GM12878 (cell line): Measurements from ENCODE around the gene GRN. TPM values are rescaled to one million over a fixed set of nuclear protein-coding genes. Genes with fewer than 3 reads are reported as not detected.
A peak's percentile ranks its signal among the peaks of the same experiment; 100 is the strongest.

Experiments
- ATAC-seq: fragments of 200-7000 bp; cut with Tn5 transposase; 3 replicates; pipeline ENCODE4 v1.9.1; 2020; ENCODE audit warnings: mild to moderate bottlenecking, moderate library complexity
- BruUV-seq: library from RNA; stranded (reverse); fragments of 400-500 nt; replicated peaks from 2 replicates; lab custom pipeline; 2021; lab: Mats Ljungman, UMichigan
- CTCF ChIA-PET: fragments of 300-600 bp; sonication (Branson Sonifier 250); formaldehyde crosslinking; extraction: SDS; loops from one replicate; lab custom pipeline; 2021; ENCODE audit warnings: inconsistent platforms; lab: Yijun Ruan, JAX
- POLR2A ChIA-PET: fragments of 350-600 bp; formaldehyde crosslinking; extraction: SDS; loops from one replicate; lab custom pipeline; 2021; ENCODE audit warnings: inconsistent platforms; lab: Charles Lee
- RAD21 ChIA-PET: fragments of 300-600 bp; sonication (Branson Sonifier 250); formaldehyde crosslinking; loops from one replicate; lab custom pipeline; 2023; ENCODE audit warnings: antibody characterized with exemption; ENCODE audit not compliant: unreplicated experiment; lab: Charles Lee
- SMC1A ChIA-PET: fragments of 300-600 bp; sonication (Branson Sonifier 250); formaldehyde crosslinking; loops from one replicate; lab custom pipeline; 2023; ENCODE audit not compliant: unreplicated experiment, uncharacterized antibody; lab: Charles Lee
- DNase-seq: peaks from one replicate; pipeline ENCODE4 v3.0.0-alpha.2; 2011; ENCODE audit warnings: low read depth, low spot score
- FAIRE-seq: peaks from 3 replicates; lab custom pipeline; 2011; peaks lifted over from hg19 to GRCh38; lab: Jason Lieb, UNC
- H2AFZ ChIP-seq: 2 replicates; pipeline ENCODE4 v1.6.0; 2011; ENCODE audit warnings: low read depth, low read length, control low read depth; ENCODE audit not compliant: control insufficient read depth
- H3K27ac ChIP-seq: 2 replicates; pipeline ENCODE4 v1.5.1; 2011; ENCODE audit warnings: control low read depth; ENCODE audit not compliant: control insufficient read depth, insufficient read depth
- H3K27me3 ChIP-seq, 2 experiments: replicated peaks in 1 of 2; 2 replicates each; pipeline versions ENCODE4 v1.6.0 to v1.6.1; 2011; ENCODE audit warnings: low read length in 1 of 2; ENCODE audit not compliant: control insufficient read depth in 2 of 2, insufficient read depth in 2 of 2
- H3K36me3 ChIP-seq, 2 experiments: 2 replicates each; pipeline ENCODE4 v1.5.1; 2011; ENCODE audit warnings: low read length in 1 of 2; ENCODE audit not compliant: control insufficient read depth in 2 of 2, insufficient read depth in 2 of 2
- H3K4me1 ChIP-seq: 2 replicates; pipeline ENCODE4 v1.6.1; 2011; ENCODE audit warnings: mild to moderate bottlenecking, low read length, moderate library complexity, mixed read lengths; ENCODE audit not compliant: control insufficient read depth, insufficient read depth
- H3K4me2 ChIP-seq: 2 replicates; pipeline ENCODE4 v1.6.0; 2011; ENCODE audit warnings: control low read depth; ENCODE audit not compliant: control insufficient read depth, insufficient read depth
- H3K4me3 ChIP-seq: fragments of 200-600 bp; sonication (generic); 2 replicates; pipeline ENCODE4 v1.5.1; 2016
- H3K79me2 ChIP-seq: 2 replicates; pipeline ENCODE4 v1.6.0; 2011; ENCODE audit warnings: low read length; ENCODE audit not compliant: control insufficient read depth, insufficient read depth
- H3K9ac ChIP-seq: 2 replicates; pipeline ENCODE4 v1.8.0; 2011; ENCODE audit warnings: low read length, control low read depth, mixed read lengths; ENCODE audit not compliant: control insufficient read depth, insufficient read depth
- H3K9me3 ChIP-seq: replicated peaks from 3 replicates; pipeline ENCODE4 v1.5.1; 2011; ENCODE audit warnings: mild to moderate bottlenecking, low read length; ENCODE audit not compliant: control insufficient read depth, insufficient read depth
- H4K20me1 ChIP-seq: 2 replicates; pipeline ENCODE4 v1.6.0; 2011; ENCODE audit not compliant: control insufficient read depth, insufficient read depth
- HCFC1 ChIP-seq: fragments of 150-350 bp; IDR thresholded peaks from 2 replicates; pipeline ENCODE4 v1.6.1; 2014; ENCODE audit warnings: low read length
- POLR2A ChIP-seq: IDR thresholded peaks from 2 replicates; pipeline ENCODE4 v1.6.1; 2011; ENCODE audit warnings: low read depth, mild to moderate bottlenecking, low read length
- WGBS: methylation state at CpG from one replicate; pipeline ENCODE4 v1.1.6; 2016; ENCODE audit warnings: low lambda C conversion rate; ENCODE audit not compliant: insufficient replicate concordance, insufficient coverage; ENCODE audit errors: missing lambda C conversion rate; 5-methylcytosine and 5-hydroxymethylcytosine counted together
- in situ Hi-C: fragments of 300-500 bp; cut with MboI; formaldehyde crosslinking; loops from 9 replicates; pipeline ENCODE4 v1.14.3; 2018; ENCODE audit warnings: mixed read lengths
- intact Hi-C: fragments of 100-400 bp; cut with micrococcal nuclease; formaldehyde crosslinking; loops from one replicate; pipeline ENCODE4 v1.14.2; 2022; ENCODE audit not compliant: unreplicated experiment
- polyA plus RNA-seq, 11 experiments: library from polyadenylated mRNA; depleted of rRNA in 4 of 11; unstranded in 6 of 11; stranded (reverse) in 5 of 11; fragments of >200 nt; fragmentation: Nextera tagmentation in 4 of 11; fragmentation: Illumina TruSeq in 1 of 11; extraction: Ambion mirVana in 4 of 11; extraction: Trizol in 1 of 11; gene quantifications; 1 replicate in 1 of 11; 2 replicates in 10 of 11; pipeline versions ENCODE4 v1.2.1 to v1.2.3, GENCODE V29; 2011 to 2016; ENCODE audit warnings: inconsistent platforms in 2 of 11, missing spikeins in 2 of 11, low read depth in 1 of 11
- total RNA-seq, 4 experiments: library from RNA; depleted of rRNA in 3 of 4; stranded (reverse); fragments of >200 nt in 3 of 4; fragmentation: Illumina TruSeq in 1 of 4; extraction: Trizol in 1 of 4; gene quantifications; 2 replicates each; pipeline versions ENCODE4 v1.2.1 to v1.2.3, GENCODE V29; 2013 to 2021
- TF ChIP-seq, protein P1 (sequence below): IDR thresholded peaks from 2 replicates; pipeline ENCODE4 v1.6.1; 2011; ENCODE audit warnings: borderline replicate concordance, low read depth, mild to moderate bottlenecking, moderate library complexity, mixed read lengths, low read length; ENCODE audit not compliant: insufficient read depth; ENCODE audit errors: extremely low read length

GRN gene
- total and polyA plus RNA-seq, 10 of the 15 experiments (the other 5 are each of a cell fraction or from before 2014, with no cell fraction given), result 22.3 to 389 (median 139) TPM

DNA sequence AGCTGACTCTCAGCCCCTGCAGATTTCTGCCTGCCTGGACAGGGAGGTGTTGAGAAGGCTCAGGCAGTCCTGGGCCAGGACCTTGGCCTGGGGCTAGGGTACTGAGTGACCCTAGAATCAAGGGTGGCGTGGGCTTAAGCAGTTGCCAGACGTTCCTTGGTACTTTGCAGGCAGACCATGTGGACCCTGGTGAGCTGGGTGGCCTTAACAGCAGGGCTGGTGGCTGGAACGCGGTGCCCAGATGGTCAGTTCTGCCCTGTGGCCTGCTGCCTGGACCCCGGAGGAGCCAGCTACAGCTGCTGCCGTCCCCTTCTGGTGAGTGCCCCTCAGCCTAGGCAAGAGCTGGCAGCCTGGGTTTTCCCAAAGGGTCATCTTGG is 3.9 kb downstream of the GRN start:
- peak overlapping the region; percentile 46 for H3K9ac ChIP-seq
- ChIA-PET CTCF (interaction anchor here (1.1 to 12.5 kb wide), 8 partner anchors 9 to 439 kb away, joined by 3 to 154 read pairs (median 10); no protein-coding TSS in a partner anchor), RAD21 (interaction anchor here (2.6 kb wide), 1 partner anchor 24 kb away, joined by 8 read pairs; the partner anchor contains the start of gene SLC25A39), SMC1A (interaction anchor here (1.7 to 2.5 kb wide), 5 partner anchors 19 to 174 kb away, joined by 4 to 10 read pairs (median 6); no protein-coding TSS in a partner anchor), POLR2A (interaction anchor here (0.5 to 1.2 kb wide), 3 partner anchors 8 to 208 kb away, joined by 3 read pairs; no protein-coding TSS in a partner anchor)
- FAIRE-seq, result peak; percentile 52
- BruUV-seq, result no TSS peak
- peak overlapping the region; percentile 92 for H3K27ac ChIP-seq
- peak; percentile 20; the same call in 1 of the 2 replicates for TF ChIP-seq POLR2A
- TF ChIP-seq, protein P1, sequence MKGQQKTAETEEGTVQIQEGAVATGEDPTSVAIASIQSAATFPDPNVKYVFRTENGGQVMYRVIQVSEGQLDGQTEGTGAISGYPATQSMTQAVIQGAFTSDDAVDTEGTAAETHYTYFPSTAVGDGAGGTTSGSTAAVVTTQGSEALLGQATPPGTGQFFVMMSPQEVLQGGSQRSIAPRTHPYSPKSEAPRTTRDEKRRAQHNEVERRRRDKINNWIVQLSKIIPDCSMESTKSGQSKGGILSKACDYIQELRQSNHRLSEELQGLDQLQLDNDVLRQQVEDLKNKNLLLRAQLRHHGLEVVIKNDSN, result no peak
- TF ChIP-seq HCFC1, result no peak
- H4K20me1 ChIP-seq, result no peaks in the 10 kb centered on the region
- H3K9me3 ChIP-seq, result no peaks in the 10 kb centered on the region
- peaks cover 18 to 20% of the 10 kb centered on the region in 2 experiments; a peak in 3 of 4 replicates for H3K36me3 ChIP-seq
- no peak for ATAC-seq
- intact Hi-C loops, result loop anchor here (2.0 to 5.0 kb wide), 2 partner anchors 130 to 147 kb away; partner anchors contain the start of gene UBTF
- DNase-seq, result no peak
- H3K4me2 ChIP-seq, result peak overlapping the region; percentile 97
- no peak overlapping the region for H2AFZ ChIP-seq
- H3K79me2 ChIP-seq, result peaks cover 34% of the 10 kb centered on the region
- WGBS, result 57% methylated on average over 6 of the region's 6 CpGs
- in situ Hi-C loops, result no loop called here
- H3K4me1 ChIP-seq, result peaks cover 44% of the 10 kb centered on the region
- peak overlapping the region; percentile 37; the same call in 1 of the 2 replicates for H3K4me3 ChIP-seq
- no peaks in the 10 kb centered on the region; a peak in 1 of 4 replicates for H3K27me3 ChIP-seq
